Islet of Langerhans (tissue), 1 donor: ENCODE results near the gene CBR3.
"Not testable (repeated sequence)": the region's sequence is repeated elsewhere in the genome, so short reads cannot be mapped to it uniquely, and the experiment has no call there.

ENCODE experiments used
- FAIRE-seq: peaks from one replicate; lab custom pipeline; 2011; peaks lifted over from hg19 to GRCh38; lab: Jason Lieb, UNC

Gene CBR3

DNA sequence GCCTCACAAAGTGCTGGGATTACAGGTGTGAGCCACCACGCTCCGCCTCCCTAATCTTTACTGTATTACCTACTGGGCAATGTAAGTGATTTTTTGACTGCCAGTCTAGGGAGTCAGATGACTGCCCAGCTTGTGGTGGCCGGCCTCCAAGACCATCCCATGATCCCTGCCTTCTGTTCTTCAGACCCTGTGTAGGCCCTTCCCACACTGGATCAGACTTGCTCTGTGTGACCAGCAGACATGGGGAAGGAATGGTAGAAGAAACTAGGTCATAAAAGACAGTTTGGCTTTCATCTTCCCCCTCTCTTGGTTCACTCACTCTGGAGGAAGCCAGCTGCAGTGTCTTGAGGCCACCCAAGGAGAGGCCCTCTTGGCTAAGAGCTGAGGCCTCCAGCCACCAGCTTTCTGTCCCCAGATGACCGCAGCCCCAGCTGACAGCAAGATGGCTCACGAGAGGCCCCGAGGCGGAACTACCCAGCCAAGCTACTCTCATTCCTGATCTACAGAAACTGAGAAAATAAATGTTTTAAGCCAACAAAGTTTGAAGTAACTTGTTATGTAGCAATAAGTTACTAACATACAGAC is 14.5 kb upstream of the CBR3 start:
- FAIRE-seq: no peak

DNA sequence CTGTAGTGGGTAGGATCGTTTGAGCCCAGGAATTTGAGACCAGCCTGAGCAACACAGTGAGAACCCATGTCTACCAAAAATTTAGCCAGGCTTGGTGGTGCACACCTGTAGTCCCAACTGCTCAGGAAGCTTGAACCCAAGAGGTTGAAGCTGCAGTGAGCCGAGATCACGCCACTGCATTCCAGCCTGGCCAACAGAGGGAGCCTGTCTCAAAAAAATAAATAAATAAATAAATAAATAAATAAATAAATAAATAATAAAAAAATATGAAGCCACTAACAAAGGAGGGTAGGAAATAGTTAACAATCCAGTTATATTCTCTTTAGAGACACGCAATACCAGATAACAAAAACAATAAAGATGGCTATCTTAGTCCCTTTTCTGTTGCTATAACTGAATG is 11.9 kb upstream of the CBR3 start:
- no peak for FAIRE-seq

DNA sequence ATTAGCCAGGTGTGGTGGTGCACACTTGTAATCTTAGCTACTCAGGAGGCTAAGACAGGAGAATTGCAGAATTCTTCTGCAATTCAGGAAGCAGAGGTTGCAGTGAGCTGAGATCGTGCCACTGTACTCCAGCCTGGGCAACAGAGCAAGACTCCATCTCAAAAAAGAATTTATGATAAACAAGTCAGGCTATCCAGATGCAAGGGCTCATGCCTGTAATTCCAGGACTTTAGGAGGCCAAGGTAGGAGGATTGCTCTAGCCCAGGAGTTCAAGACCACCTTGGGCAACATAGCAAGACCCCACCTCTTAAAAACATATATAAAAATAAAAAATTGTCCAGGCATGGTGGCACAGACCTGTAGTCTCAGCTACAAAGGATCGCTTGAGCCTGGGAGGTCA is 10.5 kb upstream of the CBR3 start:
- no peak for FAIRE-seq

DNA sequence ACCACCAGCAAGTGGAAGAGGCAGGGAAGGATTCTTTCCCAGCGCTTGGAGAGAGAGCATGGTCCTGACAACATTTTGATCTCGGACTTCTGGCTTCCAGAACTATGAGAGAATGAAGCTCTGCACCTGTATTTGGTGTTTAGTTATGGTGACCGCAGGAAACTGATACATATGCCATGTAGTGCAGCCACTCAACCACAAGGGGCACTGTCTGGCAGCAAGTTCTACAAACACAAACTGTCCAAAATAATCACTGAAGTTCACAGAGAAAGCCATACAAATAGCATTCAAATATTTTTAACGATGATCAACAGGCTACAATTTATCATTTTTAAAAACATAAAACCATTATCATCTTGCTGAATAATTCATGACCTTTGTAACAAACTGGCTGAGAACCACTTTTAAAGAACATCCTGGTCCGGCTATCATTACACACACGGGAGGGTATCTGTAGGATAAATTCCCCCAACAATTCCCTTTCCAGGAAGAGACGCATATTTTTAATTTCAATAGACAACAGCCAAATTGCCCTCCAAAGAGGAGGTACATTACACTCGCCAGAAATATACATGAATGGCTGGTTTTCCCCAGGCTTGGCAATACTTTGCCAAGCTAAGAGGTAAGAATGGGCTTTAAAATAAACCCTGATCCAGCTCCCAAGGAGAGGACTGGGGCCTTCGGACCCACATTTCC is 9.2 kb upstream of the CBR3 start:
- peak; percentile 77 for FAIRE-seq

DNA sequence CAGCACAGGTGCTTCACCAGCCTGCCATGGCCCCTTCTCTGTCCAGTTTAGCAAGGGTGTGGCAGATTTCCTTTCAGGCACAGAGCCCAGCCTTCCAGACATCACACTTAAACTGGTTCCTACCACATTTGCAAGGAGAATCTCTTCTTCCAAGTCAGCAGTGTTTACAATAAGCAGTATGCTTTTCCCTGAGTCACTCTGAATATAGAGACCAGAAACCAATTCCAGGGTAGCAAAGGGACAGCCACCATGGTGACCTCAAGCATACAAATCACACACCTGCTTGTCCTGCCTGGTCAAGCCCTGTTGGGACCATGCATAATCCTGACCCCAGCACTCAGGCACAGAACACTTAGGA is 8.7 kb upstream of the CBR3 start:
- no peak for FAIRE-seq

DNA sequence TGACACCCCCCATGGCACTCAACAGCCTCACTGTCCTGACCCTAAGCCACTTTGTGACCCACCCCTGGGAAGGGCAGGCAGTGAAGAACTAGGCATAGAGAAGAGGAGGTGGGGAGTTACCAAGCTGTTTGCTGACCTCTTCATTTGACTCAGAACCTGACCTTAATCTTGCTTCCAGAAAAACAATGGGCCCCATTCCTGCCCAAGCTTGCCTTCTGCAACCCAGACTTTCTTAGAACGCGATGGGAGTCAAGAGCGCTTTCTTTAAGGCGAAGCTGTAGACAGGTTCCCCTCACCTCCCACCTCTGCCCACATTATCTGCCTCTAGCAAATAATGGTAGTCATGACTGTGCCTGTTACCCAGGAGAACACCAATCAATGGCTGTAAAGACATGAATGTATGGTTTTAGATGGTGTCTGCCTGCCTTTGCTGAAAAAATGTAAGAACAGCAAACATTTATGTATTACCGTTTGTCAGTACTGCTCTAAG is 8.2 kb upstream of the CBR3 start:
- FAIRE-seq: no peak

DNA sequence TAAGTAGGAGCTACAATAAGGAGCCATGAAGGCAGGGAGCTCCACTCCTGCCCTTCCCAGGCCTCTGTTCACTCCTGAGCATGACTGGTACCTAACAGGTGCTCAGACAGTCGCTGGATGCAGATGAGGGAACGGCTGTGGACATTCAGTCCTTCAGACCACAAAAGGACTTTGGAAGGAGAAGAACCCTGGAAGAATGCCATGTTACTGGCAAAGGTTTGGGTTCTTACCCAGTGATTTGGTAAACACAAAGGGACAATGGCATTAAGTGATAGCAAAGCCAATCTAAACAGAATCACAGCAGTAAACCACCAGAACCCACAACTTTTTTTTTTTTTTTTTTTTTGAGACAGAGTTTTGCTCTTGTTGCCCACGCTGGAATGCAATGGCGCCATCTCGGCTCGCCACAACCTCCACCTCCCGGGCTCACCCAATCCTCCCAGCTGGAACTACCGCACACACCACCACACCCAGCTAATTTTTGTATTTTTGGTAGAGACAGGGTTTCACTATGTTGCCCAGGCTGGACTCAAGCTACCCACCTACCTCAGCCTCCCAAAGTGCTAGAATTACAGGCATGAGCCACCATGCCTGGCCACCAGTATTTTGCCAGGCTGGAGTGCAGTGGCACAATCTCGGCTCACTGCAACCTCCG is 7.5 kb upstream of the CBR3 start:
- no peak for FAIRE-seq

DNA sequence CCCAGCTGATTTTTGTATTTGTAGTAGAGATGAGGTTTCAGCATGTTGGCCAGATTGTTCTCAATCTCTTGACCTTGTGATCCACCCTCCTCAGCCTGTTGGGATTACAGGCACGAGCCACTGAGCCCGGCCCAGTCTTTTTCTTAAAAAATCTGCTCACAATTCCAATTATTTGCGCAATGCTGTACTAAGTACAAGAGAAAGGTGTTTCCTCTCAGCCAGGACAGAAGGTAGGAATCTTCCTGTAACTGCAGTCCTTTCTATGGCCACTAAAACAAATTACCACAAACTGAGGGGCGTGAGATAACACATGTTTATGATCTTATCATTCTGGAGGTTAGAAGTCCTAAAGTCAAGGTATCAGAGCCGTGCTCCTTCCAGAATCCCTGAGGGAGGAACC is 6.9 kb upstream of the CBR3 start:
- no peak for FAIRE-seq

DNA sequence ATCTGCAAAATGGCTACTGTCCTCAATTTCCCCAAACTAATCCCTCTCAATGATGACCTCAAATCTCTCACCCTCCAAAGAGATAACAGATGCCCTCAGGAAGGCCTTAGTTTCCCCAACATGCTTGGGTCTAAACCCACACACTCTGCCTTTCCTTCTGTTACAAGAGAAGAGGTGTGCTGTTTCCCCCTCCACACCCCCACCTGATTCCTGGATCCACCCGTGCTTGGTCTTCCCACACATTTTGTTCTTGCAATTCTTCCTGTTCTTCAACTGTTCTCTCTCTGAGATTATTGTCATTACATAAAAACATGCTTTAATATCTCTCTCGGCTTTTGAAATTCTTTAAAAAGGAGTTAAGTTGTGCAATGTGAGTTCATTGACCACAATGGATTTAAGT is 5.7 kb upstream of the CBR3 start:
- FAIRE-seq: no peak

DNA sequence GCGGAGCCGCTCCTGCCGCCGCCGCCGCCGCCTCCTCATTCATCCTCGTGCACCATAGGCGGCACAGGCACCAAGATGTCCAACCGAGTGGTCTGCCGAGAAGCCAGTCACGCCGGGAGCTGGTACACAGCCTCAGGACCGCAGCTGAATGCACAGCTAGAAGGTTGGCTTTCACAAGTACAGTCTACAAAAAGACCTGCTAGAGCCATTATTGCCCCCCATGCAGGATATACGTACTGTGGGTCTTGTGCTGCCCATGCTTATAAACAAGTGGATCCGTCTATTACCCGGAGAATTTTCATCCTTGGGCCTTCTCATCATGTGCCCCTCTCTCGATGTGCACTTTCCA is 4.5 kb upstream of the CBR3 start:
- FAIRE-seq: not testable (repeated sequence)

DNA sequence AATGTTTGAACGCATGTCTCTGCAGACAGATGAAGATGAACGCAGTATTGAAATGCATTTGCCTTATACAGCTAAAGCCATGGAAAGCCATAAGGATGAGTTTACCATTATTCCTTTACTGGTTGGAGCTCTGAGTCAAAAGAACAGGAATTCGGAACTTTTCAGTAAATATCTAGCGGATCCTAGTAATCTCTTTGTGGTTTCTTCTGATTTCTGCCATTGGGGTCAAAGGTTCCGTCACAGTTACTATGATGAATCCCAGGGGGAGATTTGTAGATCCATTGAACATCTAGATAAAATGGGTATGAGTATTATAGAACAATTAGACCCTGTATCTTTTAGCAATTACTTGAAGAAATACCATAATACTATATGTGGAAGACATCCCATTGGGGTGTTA is 4.0 kb upstream of the CBR3 start:
- FAIRE-seq: peak; percentile 68

DNA sequence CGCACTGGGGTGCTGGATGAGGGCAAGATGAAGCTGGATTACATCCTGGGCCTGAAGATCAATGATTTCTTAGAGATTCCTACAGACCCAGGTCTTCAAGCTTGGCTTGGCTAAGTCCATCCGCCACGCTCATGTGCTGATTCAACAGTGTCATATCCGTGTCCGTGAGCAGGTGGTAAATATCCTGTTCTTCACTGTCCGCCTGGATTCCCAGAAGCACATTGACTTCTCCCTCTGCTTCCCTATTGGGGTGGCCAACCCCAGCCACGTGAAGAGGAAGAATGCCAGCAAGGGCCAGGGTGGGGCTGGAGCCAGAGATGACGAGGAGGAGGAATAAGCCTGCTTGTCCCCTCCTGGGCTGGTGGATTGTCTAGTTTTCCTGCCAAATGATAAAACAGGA is 2.2 kb upstream of the CBR3 start:
- no peak for FAIRE-seq

DNA sequence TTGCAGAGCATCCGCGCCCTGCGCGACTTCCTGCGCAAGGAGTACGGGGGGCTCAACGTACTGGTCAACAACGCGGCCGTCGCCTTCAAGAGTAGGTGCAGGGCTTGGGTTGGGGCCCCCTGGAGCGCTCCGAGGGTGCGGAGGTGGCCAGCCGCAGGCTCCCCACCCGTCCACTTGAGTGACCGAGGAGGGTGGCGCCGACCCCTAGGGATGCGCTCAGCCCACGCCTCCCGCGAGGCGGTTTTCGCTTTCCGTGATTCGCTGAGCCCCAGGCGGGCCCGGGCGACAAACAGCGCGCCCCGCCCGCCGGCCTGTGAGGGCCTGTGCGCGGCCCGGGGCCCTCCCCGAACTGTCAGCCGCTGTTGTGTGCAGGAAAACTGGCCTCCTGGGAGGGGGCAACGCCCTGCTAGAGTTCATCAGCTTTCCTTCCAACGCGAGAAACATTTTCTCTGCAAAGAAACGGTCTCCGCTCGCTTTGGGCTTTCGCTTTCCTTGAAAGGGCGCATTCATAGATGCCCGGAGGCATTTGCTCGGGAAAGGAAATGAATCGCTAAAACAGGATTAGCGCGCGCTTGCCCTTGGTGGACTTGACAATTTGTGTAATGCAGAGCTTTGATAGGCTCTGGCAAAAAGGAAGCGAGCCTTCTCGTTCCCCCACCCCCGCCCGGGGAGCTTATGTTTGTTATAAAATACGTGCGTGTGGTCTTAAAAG is 668 bp downstream of the CBR3 start:
- no peak for FAIRE-seq

DNA sequence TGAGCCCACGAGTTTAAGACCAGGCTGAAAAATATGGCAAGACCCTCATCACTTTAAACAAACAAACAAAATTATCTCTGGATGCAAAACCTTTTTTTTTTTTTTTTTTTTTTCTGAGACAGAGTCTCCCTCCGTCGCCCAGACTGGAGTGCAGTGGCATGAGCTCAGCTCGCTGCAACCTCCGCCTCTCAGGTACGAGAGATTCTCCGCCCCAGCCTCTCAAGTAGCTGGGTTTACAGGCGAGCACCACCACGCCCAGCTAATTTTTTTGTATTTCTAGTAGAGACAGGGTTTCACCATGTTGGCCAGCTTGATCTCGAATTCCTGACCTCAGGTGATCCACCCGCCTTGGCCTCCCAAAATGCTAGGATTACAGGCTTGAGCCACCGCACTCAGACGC is 4.9 kb downstream of the CBR3 start:
- FAIRE-seq: not testable (repeated sequence)

DNA sequence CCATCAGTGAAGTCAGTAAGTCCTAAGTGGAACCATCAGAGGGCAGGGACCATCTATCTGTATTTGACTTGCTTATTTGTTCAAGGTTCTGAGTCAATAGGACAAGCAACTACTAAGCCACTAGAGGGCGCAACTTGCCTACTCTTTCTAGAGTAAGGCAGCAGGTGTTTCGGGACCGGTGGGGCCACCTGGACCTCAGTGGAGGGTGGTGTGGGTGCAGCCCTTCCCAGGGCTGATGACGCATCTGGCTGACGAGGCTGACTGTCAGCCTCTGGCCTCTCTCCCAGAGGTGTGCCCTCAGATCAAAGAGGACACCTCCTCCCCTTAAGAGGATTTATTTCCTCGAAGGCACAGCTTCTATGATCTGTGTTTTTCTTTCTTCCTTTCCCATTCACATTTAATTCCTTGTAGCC is 6.6 kb downstream of the CBR3 start:
- peak; percentile 86 for FAIRE-seq

DNA sequence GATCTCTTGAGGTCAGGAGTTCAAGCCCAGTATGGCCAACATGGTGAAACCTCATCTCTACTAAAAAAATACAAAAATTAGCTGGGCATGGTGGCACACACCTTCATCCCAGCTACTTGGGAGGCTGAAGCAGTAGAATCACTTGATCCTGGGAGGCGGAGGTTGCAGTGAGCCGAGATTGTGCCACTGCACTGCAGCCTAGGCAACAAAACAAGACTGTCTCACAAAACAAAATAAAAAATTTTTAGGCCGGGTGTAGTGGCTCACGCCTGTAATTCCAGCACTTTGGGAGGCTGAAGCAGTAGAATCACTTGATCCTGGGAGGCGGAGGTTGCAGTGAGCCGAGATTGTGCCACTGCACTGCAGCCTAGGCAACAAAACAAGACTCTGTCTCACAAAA is 9.4 kb downstream of the CBR3 start:
- not testable (repeated sequence) for FAIRE-seq

DNA sequence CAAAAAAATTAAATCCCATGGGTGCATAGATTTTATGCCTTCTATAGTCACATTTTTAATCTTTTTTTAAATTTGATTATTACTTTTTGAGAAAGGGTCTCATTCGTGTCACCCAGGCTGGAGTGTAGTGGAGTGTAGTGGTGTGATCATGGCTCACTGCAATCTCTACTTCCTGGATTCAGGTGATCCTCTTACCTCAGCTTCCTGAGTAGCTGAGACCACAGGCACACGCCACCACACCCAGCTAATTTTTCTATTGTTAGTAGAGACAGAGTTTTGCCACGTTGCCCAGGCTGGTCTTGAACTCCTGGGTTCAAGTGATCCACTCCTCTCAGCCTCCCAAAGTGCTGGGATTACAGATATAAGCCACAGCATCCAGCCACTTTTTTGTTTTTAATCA is 10.4 kb downstream of the CBR3 start:
- no peak for FAIRE-seq

DNA sequence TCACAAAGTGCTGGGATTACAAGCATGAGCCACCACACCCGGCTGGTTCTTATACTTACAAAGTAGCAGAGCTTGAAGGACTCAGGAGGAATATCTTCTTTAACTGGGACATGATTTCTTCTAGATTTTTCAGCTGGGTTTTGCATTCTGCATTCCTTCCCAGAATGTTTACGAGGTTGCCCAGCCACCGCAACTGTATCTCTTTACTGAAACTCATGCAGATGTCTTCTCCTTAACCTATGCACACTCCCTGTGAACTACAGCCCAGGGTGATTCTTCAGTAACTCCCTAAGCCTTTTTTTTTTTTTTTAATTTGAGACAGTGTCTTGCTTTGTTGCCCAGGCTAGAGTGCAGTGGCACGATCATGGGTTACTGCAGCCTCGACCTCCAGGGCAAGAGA is 13.0 kb downstream of the CBR3 start:
- no peak for FAIRE-seq

DNA sequence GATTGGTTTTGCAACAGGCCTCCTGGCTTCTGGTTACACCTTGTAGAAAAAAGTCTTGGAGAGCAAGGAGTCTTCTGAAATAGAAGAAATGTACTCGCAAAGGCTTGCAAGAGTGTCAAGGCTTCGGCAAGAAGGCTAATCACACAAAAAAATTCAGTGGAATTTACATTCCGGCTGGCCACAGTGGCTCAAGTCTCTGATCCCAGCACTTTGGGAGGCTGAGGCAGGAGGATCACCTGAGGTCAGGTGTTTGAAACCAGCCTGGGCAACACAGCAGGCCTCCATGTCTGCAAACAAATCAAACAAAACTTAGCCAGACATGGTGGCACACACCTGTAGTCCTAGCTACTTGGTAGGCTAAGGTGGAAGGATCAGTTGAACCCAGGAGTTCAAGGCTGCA is 14.0 kb downstream of the CBR3 start:
- no peak for FAIRE-seq

DNA sequence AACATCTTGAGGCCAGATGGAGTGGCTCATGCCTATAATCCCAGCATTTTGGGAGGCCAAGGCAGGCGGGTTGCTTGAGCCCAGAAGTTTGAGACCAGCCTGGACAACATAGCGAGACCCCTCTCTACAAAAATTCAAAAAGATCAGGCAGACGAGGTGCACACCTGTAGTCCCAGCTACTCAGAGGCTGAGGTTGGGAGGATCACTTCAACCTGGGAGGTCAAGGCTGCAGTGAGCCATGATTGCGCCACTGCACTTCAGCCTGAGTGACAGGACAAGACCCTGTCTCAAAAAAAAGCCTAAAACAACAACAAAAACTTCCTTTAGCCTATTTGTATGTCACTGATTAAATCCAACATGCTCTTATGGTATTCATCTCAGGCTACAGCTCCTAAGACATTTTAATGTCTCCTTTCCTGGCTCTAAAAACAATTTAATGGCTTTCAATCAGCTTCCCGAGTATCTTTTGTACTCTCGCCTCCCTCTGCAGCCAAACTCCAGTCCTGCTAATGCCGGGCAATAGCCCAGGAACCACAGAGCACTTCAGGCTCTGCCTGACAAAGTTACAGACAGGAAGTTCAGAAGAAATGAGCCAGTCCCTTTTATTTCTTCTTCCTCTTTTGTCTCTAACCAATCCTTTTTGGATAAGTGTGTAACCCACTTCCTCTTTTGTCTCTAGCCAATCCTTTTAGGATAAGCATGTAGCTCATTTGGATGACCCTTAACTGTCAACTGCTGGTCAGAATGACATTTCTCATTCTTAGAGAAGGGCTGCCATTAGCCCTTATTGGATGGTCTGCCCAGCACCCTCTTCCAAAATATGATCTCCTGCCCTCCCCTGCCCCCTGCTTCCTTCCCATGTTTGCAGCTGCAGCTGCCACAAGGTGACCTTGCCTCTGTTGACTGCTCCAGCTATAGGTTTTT is 15.2 kb downstream of the CBR3 start:
- FAIRE-seq: no peak

DNA sequence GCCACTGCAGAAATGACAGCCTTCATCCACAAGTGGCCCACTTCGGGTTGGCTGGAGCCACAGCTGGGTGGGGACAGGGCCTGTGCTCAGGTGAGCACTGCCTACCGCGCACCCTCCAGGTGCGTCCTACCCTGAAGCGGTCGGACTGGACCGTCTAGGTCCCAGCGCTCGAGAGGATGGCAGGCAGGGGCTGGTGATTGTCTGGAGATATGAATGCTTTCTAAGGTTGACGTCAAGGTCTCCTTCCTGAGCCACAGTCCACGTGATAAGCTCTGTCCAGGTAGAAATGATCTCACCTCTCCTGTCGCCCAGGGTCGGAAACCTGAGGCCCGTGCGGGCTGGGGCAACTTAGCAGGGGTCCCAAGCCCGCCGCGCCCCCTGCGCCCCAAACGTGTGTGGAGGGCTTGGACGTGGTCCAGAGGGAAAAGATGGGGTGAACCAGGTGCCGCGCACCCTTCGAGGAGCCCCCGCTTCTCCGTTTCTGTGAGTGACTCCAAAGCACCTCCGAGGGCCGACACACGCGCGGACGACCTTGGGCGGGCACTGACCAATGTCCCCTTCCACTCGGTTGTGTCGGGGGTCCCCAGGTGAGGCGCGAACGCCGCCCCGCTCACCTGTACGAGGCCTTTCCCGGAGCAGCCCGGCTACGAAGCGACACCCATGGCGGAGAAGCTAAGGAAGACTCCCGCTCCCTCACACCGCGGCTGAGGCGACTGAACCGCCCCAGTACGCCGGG is 20.9 kb downstream of the CBR3 start:
- no peak for FAIRE-seq
